Prostate gland (tissue), 2 donors: ENCODE data around the gene FAIM2.

ENCODE experiments used
- POLR2AphosphoS5 ChIP-seq: sonication (generic); formaldehyde crosslinking; IDR thresholded peaks from one replicate; pipeline ENCODE4 v1.6.1; 2017; ENCODE audit warnings: antibody characterized with exemption
- TF ChIP-seq, protein P1 (sequence below), 4 experiments: fragments of 200-600 bp in 2 of 4; fragments of 450-650 bp in 2 of 4; sonication (generic) in 2 of 4; IDR thresholded peaks; 1 replicate in 3 of 4; 2 replicates in 1 of 4; pipeline ENCODE4 v1.5.1; 2016 to 2019; ENCODE audit warnings: antibody characterized with exemption in 4 of 4, mild to moderate bottlenecking in 2 of 4, moderate library complexity in 2 of 4

DNA sequence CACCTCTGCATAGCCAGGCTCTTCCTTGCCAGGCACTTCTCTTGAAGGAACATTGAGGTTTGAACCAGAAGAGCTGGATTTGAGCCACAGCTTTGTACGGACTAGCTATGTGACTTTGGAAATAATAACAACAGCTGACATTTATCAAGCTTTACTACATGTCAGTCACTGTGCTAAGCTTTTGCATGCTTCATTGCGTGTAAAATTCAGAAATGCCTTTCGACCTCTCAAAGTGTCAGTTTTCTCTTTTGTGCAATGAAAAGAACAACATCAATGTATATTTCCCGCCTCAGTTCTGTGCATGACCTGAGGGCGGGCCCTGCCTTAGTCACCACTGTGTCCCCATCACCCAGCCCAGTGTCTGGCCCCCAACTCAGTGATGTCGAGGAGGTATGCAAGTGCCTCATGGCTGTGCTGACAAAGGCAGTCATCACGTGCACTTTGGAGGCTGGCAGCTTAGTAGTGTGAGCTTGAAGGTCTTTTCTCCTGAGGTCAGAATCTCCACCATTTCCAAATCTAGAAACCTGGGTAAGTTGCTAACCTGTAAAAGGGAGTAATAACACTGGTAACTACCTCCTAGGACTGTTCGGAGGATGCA, 28.9 kb upstream of the FAIM2 start:
- TF ChIP-seq, protein P1, sequence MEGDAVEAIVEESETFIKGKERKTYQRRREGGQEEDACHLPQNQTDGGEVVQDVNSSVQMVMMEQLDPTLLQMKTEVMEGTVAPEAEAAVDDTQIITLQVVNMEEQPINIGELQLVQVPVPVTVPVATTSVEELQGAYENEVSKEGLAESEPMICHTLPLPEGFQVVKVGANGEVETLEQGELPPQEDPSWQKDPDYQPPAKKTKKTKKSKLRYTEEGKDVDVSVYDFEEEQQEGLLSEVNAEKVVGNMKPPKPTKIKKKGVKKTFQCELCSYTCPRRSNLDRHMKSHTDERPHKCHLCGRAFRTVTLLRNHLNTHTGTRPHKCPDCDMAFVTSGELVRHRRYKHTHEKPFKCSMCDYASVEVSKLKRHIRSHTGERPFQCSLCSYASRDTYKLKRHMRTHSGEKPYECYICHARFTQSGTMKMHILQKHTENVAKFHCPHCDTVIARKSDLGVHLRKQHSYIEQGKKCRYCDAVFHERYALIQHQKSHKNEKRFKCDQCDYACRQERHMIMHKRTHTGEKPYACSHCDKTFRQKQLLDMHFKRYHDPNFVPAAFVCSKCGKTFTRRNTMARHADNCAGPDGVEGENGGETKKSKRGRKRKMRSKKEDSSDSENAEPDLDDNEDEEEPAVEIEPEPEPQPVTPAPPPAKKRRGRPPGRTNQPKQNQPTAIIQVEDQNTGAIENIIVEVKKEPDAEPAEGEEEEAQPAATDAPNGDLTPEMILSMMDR (IDR thresholded peaks at IDR 0.05): no peak
- TF ChIP-seq POLR2AphosphoS5: no peak
